HG02970 (cell line): ENCODE results near the gene CTAGE1.
"Not testable (repeated sequence)": the region's sequence is repeated elsewhere in the genome, so short reads cannot be mapped to it uniquely, and the experiment has no call there.

Experiments
- ATAC-seq: cut with Tn5 transposase; IDR thresholded peaks from one replicate; pipeline ENCODE4 v1.9.1; 2021; ENCODE audit warnings: mild to moderate bottlenecking, moderate library complexity, moderate number of reproducible peaks; ENCODE audit not compliant: unreplicated experiment, low FRiP score

The CTAGE1 gene

GRCh38 chr18:22393164-22393563 lies 24.6 kb downstream of the CTAGE1 start:
- not testable (repeated sequence) for ATAC-seq

DNA sequence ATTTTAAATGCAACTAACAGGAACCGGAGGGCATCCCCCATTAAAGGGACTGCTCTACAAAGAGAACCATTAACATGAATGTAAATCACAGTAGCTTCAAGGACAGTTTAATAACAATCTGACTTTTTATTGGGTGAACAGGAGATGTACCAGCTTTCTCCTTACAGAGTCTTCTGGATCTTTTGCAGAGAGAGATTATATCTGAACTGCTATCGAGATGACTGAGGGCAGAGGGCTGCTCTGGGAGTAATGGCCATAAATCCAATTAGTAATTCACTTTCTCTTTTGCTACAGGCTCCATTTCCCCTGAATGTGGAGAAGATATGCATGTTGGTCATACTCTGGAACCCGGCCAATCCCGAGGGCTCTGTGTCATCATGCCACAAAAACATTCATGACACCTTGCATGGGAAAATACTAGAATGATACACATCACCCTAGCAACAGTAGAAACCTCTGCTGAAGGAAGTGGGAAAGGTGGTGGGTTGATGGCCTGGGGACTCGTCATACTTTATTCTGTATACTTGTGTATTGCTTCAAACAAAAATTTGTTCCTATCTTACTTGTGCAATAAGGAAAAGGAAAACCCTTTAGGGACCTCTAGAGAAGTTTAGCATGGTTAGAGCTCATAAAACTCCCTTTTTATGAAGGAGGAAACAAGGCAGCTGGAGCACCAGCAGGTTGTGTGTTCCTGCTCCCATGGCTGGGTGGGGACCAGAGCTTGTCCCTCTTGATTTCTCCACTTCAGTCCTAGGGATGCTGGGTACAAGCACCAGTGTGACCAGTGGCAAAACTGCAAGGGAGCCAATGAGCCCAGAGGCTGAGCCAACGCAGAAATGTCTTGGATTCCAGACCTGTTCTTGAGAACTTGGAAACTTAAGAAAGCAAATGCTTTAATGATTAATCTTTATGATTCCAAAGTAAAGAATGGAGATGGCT lies 26.0 kb downstream of the CTAGE1 start:
- ATAC-seq = no peak

DNA sequence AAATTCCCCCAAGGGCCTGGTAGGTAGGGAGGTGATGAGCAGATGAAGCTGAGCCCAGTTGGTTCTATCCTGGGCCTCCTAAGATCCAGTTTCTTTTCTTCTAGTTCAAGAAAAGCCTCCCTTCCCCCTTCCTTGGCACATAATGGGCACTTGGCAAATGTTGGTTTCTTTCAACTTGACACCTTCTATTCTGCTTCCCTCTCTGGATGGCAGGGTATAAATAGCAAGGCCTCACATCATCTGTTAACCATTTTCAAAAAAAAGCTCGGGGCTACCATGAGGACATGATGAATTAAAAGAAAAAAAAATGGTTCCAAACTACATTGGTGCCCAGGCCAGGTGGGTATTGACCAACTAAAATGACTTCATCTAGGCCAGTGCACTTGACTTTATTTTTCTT lies 29.9 kb downstream of the CTAGE1 start:
- ATAC-seq = no peak

DNA sequence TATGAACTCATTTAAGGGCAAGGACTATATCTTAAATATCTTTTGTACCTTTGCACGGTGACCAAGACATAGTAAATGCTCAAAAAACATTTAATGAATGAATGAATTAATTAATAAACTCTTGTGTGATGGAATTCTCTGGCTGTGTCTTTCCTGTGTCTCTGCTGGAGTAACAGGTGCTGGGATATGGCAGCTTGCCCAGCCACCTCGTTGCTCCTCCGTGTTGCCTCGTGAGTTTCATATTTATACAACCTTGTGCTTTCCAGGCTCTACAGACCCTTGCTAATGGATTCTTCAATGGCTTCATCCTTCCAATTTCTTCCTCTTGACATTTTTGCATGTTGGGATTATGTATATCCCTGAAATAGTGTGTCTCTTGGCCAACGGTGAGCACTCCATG lies 30.4 kb downstream of the CTAGE1 start:
- no peak for ATAC-seq

GRCh38 chr18:22385718-22386117 lies 32.0 kb downstream of the CTAGE1 start:
- no peak for ATAC-seq

DNA sequence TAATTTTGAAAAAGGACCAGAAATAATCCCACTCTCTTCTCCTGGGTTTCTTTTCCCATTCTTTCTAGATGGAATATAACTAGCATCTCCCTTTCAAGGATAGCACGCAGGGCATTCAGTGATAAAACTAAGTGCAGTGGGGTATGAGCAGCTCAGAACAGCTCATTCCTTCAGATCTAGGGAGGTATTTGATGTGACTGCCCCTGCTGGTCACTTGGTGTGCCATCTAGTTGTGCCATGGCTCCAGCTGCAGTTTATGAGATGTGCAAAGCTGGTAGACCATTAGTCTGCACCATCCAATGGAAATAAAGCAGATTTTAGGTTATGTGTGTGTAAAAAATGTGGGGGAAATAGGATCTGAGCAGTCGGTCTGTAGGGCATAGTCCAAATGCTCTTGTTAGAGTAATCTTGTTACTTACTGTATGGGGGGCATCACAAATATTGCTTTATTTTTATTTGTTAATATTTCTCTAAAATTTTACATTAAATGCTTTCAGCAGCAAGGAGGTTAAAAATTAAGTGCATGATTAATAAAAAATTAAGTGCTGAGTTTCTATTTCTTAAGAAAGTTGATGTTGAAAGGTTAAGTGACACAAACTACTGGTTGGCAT lies 38.9 kb downstream of the CTAGE1 start:
- ATAC-seq = no peak

GRCh38 chr18:22377769-22378168 lies 39.9 kb downstream of the CTAGE1 start:
- ATAC-seq = no peak

DNA sequence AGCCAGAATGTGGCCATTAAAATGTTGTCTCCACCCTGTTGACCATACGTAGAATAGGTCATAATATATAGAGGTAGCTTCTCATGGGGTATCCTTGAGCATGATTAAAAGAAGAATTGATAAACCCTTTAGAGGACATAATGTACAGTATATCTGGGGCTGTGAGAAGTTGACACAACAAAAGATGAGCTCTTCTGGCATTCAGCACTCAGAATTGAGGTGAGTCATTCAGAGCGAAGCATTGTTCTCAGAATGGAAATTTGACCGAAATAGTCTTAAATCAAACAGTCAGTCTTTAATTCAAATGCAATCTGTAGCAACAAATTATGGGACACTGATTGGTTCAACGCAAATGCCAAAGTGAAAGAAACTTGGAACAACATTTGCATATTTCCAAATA lies 47.3 kb downstream of the CTAGE1 start:
- ATAC-seq = no peak

- no peak for ATAC-seq
These were observed 49.7 kb downstream of the CTAGE1 start for GRCh38 chr18:22368021-22368420.

- ATAC-seq = no peak
These were observed 50.4 kb downstream of the CTAGE1 start for GRCh38 chr18:22367303-22367702.

- no peak for ATAC-seq
These were observed 53.8 kb downstream of the CTAGE1 start for GRCh38 chr18:22363867-22364463.
